Parathyroid adenoma (tissue), 2 donors: ENCODE data around the gene ZDHHC14.

Experiments used
- H2AFZ ChIP-seq: fragments of 300-600 bp; sonication (generic); one replicate; pipeline ENCODE4 v1.7.0; 2017; ENCODE audit warnings: antibody characterized with exemption, mild to moderate bottlenecking
- H3K27ac ChIP-seq: fragments of 300-600 bp; sonication (generic); one replicate; pipeline ENCODE4 v1.7.0; 2017
- H3K27me3 ChIP-seq: fragments of 300-600 bp; sonication (generic); one replicate; pipeline ENCODE4 v1.7.0; 2017; ENCODE audit warnings: low read length; ENCODE audit not compliant: control insufficient read depth, insufficient read depth
- H3K36me3 ChIP-seq: fragments of 300-600 bp; sonication (generic); one replicate; pipeline ENCODE4 v1.7.0; 2017; ENCODE audit warnings: low read length; ENCODE audit not compliant: control insufficient read depth, insufficient read depth
- H3K4me1 ChIP-seq: fragments of 300-600 bp; sonication (generic); one replicate; pipeline ENCODE4 v1.7.0; 2017; ENCODE audit warnings: control low read depth
- H3K4me2 ChIP-seq: fragments of 300-600 bp; sonication (generic); one replicate; pipeline ENCODE4 v1.7.0; 2017; ENCODE audit warnings: low read length
- H3K4me3 ChIP-seq: fragments of 300-600 bp; sonication (generic); one replicate; pipeline ENCODE4 v1.7.0; 2017; ENCODE audit warnings: low read depth, low read length
- H3K79me2 ChIP-seq: fragments of 300-600 bp; sonication (generic); one replicate; pipeline ENCODE4 v1.7.0; 2017; ENCODE audit warnings: control low read depth
- H3K9ac ChIP-seq: fragments of 300-600 bp; sonication (generic); one replicate; pipeline ENCODE4 v1.7.0; 2017; ENCODE audit warnings: mild to moderate bottlenecking
- H3K9me3 ChIP-seq: fragments of 300-600 bp; sonication (generic); one replicate; pipeline ENCODE4 v1.7.0; 2017; ENCODE audit warnings: low read length; ENCODE audit not compliant: control insufficient read depth
- CTCF ChIP-seq: fragments of 300-600 bp; sonication (generic); IDR thresholded peaks from one replicate; pipeline ENCODE4 v1.7.0; 2017; ENCODE audit warnings: antibody characterized with exemption, mild to moderate bottlenecking
- donor health status: primary hyperparathyroidism.

The ZDHHC14 gene

GRCh38 chr6:157646012-157646411 lies 265.0 kb downstream of the ZDHHC14 start:
- no peaks in the 10 kb centered on the region for H3K36me3 ChIP-seq
- no peaks in the 10 kb centered on the region for H3K4me1 ChIP-seq
- H3K79me2 ChIP-seq, result no peaks in the 10 kb centered on the region
- no peak overlapping the region for H3K27ac ChIP-seq
- no peaks in the 10 kb centered on the region for H3K27me3 ChIP-seq
- no peak for TF ChIP-seq CTCF
- no peak overlapping the region for H3K9ac ChIP-seq
- H3K4me3 ChIP-seq, result no peak overlapping the region
- no peak overlapping the region for H3K4me2 ChIP-seq
- H3K9me3 ChIP-seq, result no peaks in the 10 kb centered on the region
- H2AFZ ChIP-seq, result no peak overlapping the region

DNA sequence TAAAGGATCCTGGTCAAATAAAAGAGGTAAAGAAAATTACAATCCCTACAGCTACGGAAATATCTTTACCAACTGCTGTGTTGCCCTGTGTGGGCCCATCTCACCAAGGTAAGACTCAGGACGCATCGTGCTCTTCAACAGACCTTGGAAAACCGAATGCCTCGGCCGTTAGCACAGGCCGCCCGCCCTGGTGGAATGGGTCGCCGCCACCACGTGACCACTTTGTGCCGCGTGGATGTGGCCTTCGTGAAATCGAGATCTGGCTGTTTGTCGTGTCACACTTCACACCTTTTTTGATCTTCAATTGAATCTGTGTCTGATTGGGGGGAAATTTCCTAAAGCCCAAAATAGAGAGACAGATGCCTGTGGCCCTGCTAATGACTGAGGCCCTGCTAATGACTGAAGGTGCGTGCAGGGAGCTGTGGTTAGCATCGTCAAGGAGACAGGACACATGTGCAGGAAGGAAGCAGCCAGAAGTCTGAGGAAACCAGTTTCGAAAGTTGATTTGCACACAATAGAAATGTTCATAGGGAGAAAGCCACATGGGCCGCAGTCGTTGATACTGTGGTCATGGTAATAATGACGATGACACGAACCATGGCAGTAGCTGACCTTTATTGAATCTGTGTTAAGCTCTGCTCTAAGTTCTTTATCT lies 266.4 kb downstream of the ZDHHC14 start:
- Histone ChIP-seq H3K9ac (no peak overlapping the region), H3K4me2 (no peak overlapping the region), H3K4me3 (no peak overlapping the region), H3K4me1 (no peaks in the 10 kb centered on the region), H2AFZ (no peak overlapping the region), H3K9me3 (no peaks in the 10 kb centered on the region), H3K36me3 (no peaks in the 10 kb centered on the region), H3K79me2 (no peaks in the 10 kb centered on the region), H3K27ac (no peak overlapping the region), H3K27me3 (no peaks in the 10 kb centered on the region)
- no peak for TF ChIP-seq CTCF

DNA sequence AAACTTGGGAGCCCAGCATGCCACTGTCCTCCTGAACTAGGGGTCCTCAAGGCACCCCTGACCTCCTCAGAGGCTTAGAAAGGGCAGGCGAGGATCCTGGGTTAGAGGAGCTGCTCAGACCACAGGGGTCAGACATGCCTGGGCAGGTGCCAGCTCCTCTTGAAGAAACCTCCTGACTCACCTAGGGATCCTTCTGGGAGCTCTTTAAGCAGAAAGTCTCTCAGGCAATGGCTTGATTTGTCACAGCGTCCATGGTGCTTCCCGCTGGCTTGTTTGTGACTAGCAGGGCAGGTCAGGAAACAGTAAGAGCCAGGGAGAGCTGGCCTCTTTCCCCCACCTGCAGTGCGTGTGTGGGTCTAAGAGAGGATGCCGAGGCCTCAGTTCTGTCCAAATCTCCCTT lies 267.6 kb downstream of the ZDHHC14 start:
- no peak overlapping the region for H3K27ac ChIP-seq
- no peak overlapping the region for H2AFZ ChIP-seq
- H3K4me2 ChIP-seq, result no peak overlapping the region
- H3K27me3 ChIP-seq, result no peaks in the 10 kb centered on the region
- H3K36me3 ChIP-seq, result no peaks in the 10 kb centered on the region
- no peaks in the 10 kb centered on the region for H3K79me2 ChIP-seq
- no peak overlapping the region for H3K4me3 ChIP-seq
- H3K9me3 ChIP-seq, result no peaks in the 10 kb centered on the region
- no peaks in the 10 kb centered on the region for H3K4me1 ChIP-seq
- H3K9ac ChIP-seq, result no peak overlapping the region
- TF ChIP-seq CTCF, result no peak

GRCh38 chr6:157649311-157650260 lies 268.6 kb downstream of the ZDHHC14 start:
- Histone ChIP-seq H2AFZ (no peak overlapping the region), H3K9ac (no peak overlapping the region), H3K4me3 (no peak overlapping the region), H3K36me3 (no peaks in the 10 kb centered on the region), H3K27me3 (no peaks in the 10 kb centered on the region), H3K4me2 (no peak overlapping the region), H3K27ac (no peak overlapping the region), H3K9me3 (no peaks in the 10 kb centered on the region), H3K4me1 (no peaks in the 10 kb centered on the region), H3K79me2 (no peaks in the 10 kb centered on the region)
- no peak for TF ChIP-seq CTCF
